Osteoblast (primary cell): ENCODE results near the gene PRSS12. TPM values are rescaled to one million over a fixed set of nuclear protein-coding genes. Genes with fewer than 3 reads are reported as not detected.

ENCODE experiments used
- DNase-seq: peaks from one replicate; pipeline ENCODE4 v3.0.0; 2011; ENCODE audit warnings: low spot score, mixed read lengths; ENCODE audit not compliant: insufficient read length; ENCODE audit errors: missing footprints
- H2AFZ ChIP-seq: 2 replicates; pipeline ENCODE4 v1.6.0; 2011; ENCODE audit warnings: mild to moderate bottlenecking, low read length
- H3K27ac ChIP-seq: 2 replicates; pipeline ENCODE4 v1.5.1; 2011; ENCODE audit warnings: mild to moderate bottlenecking, low read depth, low read length, moderate library complexity
- H3K27me3 ChIP-seq: 2 replicates; pipeline ENCODE4 v1.6.0; 2012; ENCODE audit warnings: mild to moderate bottlenecking, control low read depth, inconsistent platforms, low read length, moderate library complexity; ENCODE audit not compliant: insufficient read depth
- H3K36me3 ChIP-seq: 2 replicates; pipeline ENCODE4 v1.5.1; 2011; ENCODE audit warnings: mild to moderate bottlenecking, low read length, control low read depth, moderate library complexity; ENCODE audit not compliant: insufficient read depth
- H3K4me1 ChIP-seq: 2 replicates; pipeline ENCODE4 v1.5.1; 2011; ENCODE audit warnings: mild to moderate bottlenecking, low read length, control low read depth, moderate library complexity; ENCODE audit not compliant: insufficient read depth
- H3K4me2 ChIP-seq: 2 replicates; pipeline ENCODE4 v1.6.0; 2011; ENCODE audit warnings: mild to moderate bottlenecking, low read length; ENCODE audit not compliant: insufficient read depth
- H3K4me3 ChIP-seq: fragments of 200-600 bp; sonication (generic); 3 replicates; pipeline ENCODE4 v1.5.1; 2012; ENCODE audit warnings: mild to moderate bottlenecking, low read length, inconsistent platforms; ENCODE audit not compliant: insufficient read depth
- H3K79me2 ChIP-seq: 2 replicates; pipeline ENCODE4 v1.6.0; 2012; ENCODE audit warnings: mild to moderate bottlenecking, low read length, control low read depth, inconsistent platforms; ENCODE audit not compliant: insufficient read depth
- H3K9me3 ChIP-seq: 2 replicates; pipeline ENCODE4 v1.5.1; 2011; ENCODE audit warnings: low read depth, low read length, control low read depth
- H4K20me1 ChIP-seq: 2 replicates; pipeline ENCODE4 v1.6.0; 2012; ENCODE audit warnings: mild to moderate bottlenecking, low read length, control low read depth; ENCODE audit not compliant: insufficient read depth
- CTCF ChIP-seq: IDR thresholded peaks from 2 replicates; pipeline ENCODE4 v1.5.1; 2011; ENCODE audit warnings: mild to moderate bottlenecking, low read depth, low read length, moderate library complexity; ENCODE audit errors: extremely low read depth
- total RNA-seq: library from RNA; depleted of rRNA; stranded (reverse); fragments of >200 nt; gene quantifications from 2 replicates; pipeline ENCODE4 v1.2.3, GENCODE V29; 2012

PRSS12 gene
- total RNA-seq, 1 donor, result 9.4 TPM

DNA sequence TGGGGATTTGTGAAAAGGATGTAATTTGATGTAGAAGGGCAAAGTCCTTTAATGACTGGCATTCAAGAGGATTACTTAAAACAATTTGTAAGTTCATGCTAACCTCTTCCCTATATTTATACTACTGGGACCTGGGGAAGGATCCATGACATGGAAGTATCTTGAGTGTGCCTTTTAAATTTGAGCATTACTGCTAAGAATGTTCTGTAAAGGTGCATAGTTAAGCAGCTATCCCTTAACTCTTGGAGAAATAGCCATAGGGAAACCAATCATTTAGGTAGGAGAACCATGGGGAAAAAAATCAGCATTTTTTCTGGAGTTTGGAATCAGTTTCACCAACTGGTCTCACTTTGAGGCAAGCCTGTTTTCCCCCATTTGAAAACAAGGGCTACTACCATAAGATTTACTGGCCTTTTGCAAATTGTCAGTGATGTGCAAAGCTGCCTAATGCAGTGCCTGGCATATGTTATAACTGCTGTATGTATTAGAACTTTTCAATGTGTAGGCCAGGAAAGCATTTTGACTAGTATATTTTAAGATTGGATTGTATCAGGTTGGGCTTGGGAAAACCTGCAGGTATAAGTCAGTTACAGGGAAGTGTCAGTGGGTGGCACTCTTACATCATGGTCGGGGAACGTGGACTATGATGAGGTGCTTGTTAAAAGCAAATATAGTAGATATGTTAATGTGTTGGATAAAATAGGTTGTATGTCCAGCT is 72.1 kb downstream of the PRSS12 start:
- H3K27me3 ChIP-seq, result no peaks in the 10 kb centered on the region
- peak overlapping the region; percentile 84 for H3K4me2 ChIP-seq
- peak overlapping the region; percentile 94 for H3K4me3 ChIP-seq
- H2AFZ ChIP-seq, result no peak overlapping the region
- DNase-seq, result no peak
- H3K4me1 ChIP-seq, result peaks cover 38% of the 10 kb centered on the region
- H3K79me2 ChIP-seq, result peaks cover 19% of the 10 kb centered on the region
- no peaks in the 10 kb centered on the region for H3K9me3 ChIP-seq
- H3K27ac ChIP-seq, result peak overlapping the region; percentile 96
- TF ChIP-seq CTCF, result peak; percentile 70
- H4K20me1 ChIP-seq, result peaks cover 21% of the 10 kb centered on the region
- H3K36me3 ChIP-seq, result peaks cover 18% of the 10 kb centered on the region

DNA sequence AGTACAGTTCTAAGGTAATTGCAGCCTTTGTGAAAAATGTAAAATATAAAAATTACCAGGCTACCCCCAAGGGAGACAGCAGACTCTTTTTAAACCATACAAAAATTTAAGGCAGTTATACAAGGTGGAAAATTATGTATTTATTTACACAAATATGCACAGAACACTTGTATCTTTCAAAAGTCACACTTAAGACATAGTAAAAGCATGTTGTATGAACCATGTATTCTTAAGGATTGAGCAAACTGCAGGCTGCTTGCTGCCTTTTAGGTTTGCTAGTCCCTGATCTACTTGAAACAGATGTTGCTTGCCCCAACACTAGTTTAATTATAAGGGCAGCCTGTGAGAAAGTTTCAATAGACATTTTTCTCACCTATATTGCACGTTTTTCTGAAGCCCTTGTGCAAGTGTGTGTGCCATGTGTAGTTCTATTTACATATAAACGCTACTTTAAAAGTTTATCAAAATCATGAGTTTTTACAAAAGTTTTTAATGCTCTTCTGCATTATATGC is 72.8 kb downstream of the PRSS12 start:
- no peaks in the 10 kb centered on the region for H3K27me3 ChIP-seq
- H3K4me3 ChIP-seq, result peak overlapping the region; percentile 94
- H3K9me3 ChIP-seq, result no peaks in the 10 kb centered on the region
- peaks cover 19% of the 10 kb centered on the region for H3K79me2 ChIP-seq
- H3K36me3 ChIP-seq, result peaks cover 18% of the 10 kb centered on the region
- DNase-seq, result no peak
- no peak overlapping the region for H2AFZ ChIP-seq
- TF ChIP-seq CTCF, result no peak
- H4K20me1 ChIP-seq, result peaks cover 21% of the 10 kb centered on the region
- H3K4me2 ChIP-seq, result peak overlapping the region; percentile 84
- H3K4me1 ChIP-seq, result peaks cover 38% of the 10 kb centered on the region
- peak overlapping the region; percentile 96 for H3K27ac ChIP-seq

DNA sequence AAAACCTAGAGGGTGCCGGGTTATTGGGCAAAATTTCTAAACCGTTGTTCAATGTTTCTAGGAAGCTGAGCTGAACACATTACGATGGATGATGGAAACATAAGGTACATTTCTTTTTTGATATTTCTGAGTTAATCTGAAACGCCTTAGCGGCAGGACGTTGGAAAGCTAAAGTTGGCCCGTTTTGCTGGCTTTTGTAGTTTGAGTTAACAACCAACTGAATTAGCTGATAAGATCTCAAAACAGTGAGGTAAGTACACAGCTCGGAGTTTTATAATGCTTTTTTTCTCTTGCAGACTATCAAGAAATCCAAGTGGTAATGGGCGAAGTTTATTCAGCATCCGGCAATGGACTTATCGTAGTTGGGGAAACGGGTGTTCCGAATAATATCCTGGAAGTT is 73.5 kb downstream of the PRSS12 start:
- no peak overlapping the region for H2AFZ ChIP-seq
- no peak for TF ChIP-seq CTCF

DNA sequence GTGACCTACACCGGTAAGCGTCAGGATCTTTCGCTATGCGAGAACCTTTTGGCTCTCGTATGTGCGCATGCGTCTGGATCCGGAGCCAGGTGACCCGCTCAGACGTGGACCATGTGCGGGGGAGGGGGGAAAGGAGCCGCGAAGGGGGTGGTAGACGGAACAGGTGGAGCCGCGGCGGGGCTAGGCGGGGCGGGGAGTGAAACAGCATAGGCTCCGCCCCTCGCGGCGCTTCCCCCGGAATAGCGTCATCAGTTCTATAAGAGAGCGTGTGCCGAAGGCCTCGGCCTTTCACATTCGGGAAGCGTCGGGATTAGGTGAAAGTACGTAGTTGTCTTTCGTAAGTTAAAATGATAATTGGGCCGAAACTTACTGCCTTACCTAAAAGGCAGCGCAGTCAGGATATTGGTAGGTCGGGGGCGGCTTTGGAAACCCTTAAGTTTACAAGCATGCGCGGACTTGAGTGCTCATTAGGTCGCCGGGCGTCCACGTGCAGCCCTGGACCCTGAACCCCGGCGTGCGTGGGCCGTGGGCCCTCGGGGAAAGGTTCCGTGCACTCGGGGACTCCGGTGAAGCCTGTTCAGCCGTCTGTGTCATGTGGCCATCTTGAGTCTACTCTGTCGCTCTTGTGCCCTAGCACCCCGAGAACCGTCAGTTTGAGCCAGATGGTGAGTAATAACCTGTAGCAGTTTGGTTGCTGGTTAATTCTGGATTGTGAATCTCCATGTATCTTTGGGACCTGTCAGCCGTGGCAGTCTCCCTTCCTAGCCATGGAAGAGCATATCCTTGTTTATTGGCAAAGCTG is 74.1 kb downstream of the PRSS12 start:
- DNase-seq, result peak; percentile 95
- peak overlapping the region; percentile 94 for H3K4me3 ChIP-seq
- H3K27ac ChIP-seq, result peak overlapping the region; percentile 96
- peak overlapping the region; percentile 84 for H3K4me2 ChIP-seq
- TF ChIP-seq CTCF, result no peak
- peak overlapping the region; percentile 93 for H2AFZ ChIP-seq
- H3K79me2 ChIP-seq, result peaks cover 19% of the 10 kb centered on the region
- H4K20me1 ChIP-seq, result peaks cover 21% of the 10 kb centered on the region
- peaks cover under 1% of the 10 kb centered on the region for H3K27me3 ChIP-seq
- H3K4me1 ChIP-seq, result peaks cover 38% of the 10 kb centered on the region
- H3K36me3 ChIP-seq, result peaks cover 18% of the 10 kb centered on the region
- no peaks in the 10 kb centered on the region for H3K9me3 ChIP-seq

More for the DNA sequence above, 73.5 kb downstream of the PRSS12 start:
- Histone ChIP-seq H3K4me2 (peak overlapping the region; percentile 84), H4K20me1 (peaks cover 21% of the 10 kb centered on the region), H3K9me3 (no peaks in the 10 kb centered on the region), H3K4me3 (peak overlapping the region; percentile 94), H3K79me2 (peaks cover 19% of the 10 kb centered on the region), H3K27ac (peak overlapping the region; percentile 96), H3K27me3 (no peaks in the 10 kb centered on the region), H3K36me3 (peaks cover 18% of the 10 kb centered on the region), H3K4me1 (peaks cover 38% of the 10 kb centered on the region)
- no peak for DNase-seq
